IPS-18c (cell line): ENCODE results near the gene GTF3A.

Experiments
- H3K4me3 ChIP-seq: 2 replicates; pipeline ENCODE4 v1.7.0; 2013; ENCODE audit warnings: low read depth, mild to moderate bottlenecking, low read length, moderate library complexity; ENCODE audit not compliant: insufficient read depth
- H3K9me3 ChIP-seq: one replicate; pipeline ENCODE4 v1.6.1; 2013; ENCODE audit warnings: mild to moderate bottlenecking, low read length, moderate library complexity; ENCODE audit not compliant: control insufficient read depth, insufficient read depth

The GTF3A gene

DNA sequence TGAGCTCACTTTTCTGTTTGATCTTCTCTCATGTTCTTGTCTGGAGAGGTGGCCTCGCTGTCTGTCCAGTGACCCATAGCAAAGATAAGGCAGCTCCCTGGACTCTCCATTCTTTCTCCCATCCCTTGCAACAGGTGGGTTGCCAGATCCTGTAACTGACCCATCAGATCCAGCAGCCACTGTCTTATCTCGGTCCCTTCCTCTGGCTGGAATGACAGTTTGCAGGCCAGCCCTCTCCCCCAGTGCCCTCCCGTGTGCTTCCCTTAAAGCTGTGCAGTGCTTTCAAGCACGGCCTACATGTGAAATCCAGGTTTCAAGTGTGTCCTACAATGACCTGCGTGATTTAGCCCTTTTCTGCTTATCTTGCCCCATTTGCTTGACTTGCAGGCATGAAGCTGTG is 3.7 kb downstream of the GTF3A start:
- Histone ChIP-seq H3K4me3 (no peak overlapping the region), H3K9me3 (no peaks in the 10 kb centered on the region)

DNA sequence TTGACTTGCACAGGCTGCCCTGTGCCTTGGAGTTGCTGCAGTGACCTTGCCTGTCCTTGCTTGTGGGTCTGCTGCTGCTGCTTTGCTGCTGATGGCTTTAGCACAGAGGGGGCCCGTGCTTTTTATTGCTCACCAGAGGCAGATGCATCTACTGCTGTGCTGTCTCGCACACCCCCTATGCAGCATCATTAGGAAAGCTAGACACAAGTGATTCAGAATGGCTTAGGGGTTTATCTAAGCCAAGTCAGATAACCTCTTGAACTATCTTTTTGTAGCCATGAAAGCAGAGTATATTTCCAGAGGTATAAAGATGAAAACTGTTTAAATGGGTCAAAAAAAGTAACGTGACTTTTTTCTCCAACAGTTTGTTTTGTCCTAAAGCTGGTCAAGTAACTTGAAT is 7.8 kb downstream of the GTF3A start:
- Histone ChIP-seq H3K4me3 (no peak overlapping the region), H3K9me3 (peaks cover 3% of the 10 kb centered on the region)

DNA sequence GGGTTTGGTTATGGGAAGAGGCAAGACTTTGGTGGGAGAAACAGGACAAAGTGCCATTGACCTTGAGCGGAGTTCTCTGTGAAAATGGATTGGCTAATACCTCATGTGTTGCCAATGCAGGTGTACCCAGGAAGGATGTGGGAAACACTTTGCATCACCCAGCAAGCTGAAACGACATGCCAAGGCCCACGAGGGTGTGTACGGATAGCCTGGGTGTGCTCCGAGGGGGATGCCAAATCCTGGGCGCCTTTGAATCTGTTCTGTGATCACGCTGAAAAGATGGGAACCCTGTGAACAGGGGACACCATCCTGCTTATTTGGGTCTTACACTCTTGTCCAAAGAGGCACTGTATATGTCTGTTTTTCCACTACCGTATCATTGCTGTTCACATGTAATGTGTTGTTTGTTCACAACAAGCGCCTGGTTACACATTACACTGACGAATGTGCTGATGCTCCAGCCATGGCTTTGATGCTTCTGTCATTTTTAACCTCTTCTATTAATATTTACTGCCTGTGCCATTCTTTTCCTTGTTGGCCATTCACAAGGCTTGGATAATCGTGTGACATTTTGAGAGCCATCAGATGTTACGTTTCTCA is 8.3 kb downstream of the GTF3A start:
- Histone ChIP-seq H3K4me3 (no peak overlapping the region), H3K9me3 (peaks cover 3% of the 10 kb centered on the region)

DNA sequence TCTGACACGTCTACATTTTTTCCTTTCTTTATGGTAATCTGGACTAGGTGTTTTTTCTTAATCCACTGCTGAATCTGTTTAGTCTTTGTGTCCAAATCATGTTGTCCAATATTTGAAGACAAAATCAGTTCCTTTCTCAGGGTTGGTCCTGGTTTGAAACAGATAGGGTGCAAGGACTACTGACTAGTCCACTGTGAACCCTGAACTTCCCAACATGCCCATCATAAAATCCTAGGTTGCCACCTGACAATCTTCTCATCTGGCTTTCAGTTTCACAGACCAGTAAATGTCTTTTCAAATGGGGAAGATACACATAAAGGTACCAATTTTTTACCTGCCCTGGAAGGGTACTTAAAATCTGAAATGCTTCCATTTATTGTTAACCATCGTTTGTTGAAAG is 12.7 kb downstream of the GTF3A start:
- Histone ChIP-seq H3K9me3 (peaks cover 3% of the 10 kb centered on the region), H3K4me3 (no peak overlapping the region)

DNA sequence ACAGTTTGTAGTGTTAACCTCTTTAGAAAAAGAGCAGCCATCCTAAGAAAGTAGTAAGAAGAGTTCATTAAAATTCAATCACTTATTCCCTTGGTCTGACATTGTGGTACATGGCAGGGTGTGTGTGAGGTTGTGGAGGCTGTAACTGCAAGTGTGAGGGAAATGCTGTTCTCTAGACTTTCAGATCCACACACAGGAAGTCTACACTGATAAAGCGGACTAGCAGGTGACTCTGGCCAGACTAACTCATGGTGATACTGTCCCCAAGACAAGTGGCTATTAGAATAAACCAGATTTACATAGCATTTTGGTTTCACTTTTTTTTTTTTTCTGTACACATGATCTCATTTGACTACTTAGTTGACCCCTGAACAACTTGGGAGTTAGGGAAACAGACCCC is 16.0 kb downstream of the GTF3A start:
- peaks cover 3% of the 10 kb centered on the region for H3K9me3 ChIP-seq
- H3K4me3 ChIP-seq, result no peak overlapping the region

DNA sequence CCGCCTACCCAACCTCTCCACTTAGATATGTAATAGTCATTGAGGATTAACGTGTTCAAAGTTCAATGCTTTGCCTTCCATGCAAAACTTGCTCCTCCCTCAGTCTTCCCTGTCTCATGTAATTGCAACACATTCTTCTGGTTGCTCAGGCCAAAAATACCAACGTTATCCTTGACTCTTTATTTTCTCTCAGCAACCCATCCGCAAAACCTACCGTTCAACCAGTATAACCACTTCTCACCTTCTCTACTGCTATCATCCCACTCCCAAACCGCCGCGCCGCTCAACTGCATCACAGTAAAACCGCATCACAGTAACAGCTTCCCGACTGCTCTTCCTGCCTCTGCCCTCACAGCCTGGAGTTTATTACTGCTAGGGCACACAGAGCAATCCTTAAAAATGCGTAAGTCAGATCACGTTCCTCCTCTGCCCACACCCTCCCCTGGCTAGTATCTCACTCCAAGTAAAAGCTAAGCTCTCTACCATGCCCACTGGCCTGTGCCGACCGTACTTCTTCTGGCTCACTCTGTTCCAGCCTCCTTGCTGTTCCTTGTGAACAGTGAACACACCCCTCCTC is 17.7 kb downstream of the GTF3A start:
- no peak overlapping the region for H3K4me3 ChIP-seq
- peaks cover under 1% of the 10 kb centered on the region for H3K9me3 ChIP-seq

DNA sequence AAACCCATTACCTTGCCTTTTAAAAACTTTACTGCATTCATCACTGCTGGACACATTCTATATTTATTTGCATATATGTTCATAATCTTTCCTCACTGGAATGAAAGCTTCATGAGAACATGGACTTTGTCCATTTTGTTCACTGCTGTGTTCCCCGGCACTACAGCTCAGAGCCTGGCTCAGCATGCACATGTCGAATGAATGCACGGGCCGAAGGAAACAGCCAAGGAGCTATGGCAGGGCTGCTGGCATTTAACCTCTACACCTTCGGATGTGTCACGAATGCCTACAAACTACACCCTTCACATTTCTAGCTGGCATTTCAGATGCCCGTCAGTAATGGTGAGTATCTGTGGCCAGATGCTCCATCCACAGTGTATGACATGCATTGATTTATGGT is 18.4 kb downstream of the GTF3A start:
- no peak overlapping the region for H3K4me3 ChIP-seq

DNA sequence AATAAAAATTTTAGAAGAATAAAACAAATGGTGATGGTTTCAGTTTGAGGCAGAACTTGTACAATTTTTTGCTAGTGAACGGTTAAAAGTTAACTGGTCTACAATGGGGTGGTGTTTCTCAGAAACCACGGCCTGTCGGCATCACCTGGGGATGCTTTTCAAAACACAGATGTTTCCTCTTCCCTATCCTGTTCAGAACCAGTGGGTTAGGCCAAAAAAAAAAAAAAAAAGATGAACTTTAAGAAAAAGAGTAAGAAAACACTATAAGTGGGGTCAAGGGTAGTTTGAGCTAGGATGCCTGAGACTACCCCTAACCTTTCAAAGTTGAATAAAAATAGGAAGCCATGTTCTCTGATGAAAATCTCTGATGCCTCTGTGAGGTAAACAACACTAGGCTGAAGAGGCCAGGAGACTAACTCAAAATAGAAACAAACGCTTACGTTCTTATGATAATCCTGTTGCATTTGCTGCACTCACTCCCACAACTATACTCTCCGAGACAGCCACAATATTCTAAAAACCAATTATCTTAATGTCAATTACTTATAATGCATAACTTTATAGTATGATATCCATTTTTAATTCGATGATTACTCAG is 22.7 kb downstream of the GTF3A start:
- no peaks in the 10 kb centered on the region for H3K9me3 ChIP-seq
- no peak overlapping the region for H3K4me3 ChIP-seq

More for the DNA sequence above, 18.4 kb downstream of the GTF3A start:
- no peaks in the 10 kb centered on the region for H3K9me3 ChIP-seq

DNA sequence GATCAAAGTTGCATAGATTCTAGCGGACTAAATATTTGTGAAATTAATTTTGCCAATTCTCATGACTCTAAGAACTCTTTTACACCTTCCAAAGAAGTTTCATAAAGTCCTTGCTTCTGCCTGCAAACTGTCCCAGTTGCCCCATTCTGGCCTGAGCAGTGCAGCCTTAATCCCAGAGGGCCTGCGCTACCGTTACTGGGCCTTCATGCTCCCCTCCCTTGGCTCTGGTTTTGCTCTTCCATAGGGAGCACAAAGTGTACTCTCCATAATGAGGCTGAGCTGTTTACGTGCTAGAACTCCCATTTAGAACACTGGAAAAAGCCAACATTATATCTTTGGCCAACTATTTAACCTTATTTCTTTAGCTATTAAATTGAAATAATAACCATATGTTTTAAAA is 23.9 kb downstream of the GTF3A start:
- Histone ChIP-seq H3K9me3 (no peaks in the 10 kb centered on the region), H3K4me3 (no peak overlapping the region)

DNA sequence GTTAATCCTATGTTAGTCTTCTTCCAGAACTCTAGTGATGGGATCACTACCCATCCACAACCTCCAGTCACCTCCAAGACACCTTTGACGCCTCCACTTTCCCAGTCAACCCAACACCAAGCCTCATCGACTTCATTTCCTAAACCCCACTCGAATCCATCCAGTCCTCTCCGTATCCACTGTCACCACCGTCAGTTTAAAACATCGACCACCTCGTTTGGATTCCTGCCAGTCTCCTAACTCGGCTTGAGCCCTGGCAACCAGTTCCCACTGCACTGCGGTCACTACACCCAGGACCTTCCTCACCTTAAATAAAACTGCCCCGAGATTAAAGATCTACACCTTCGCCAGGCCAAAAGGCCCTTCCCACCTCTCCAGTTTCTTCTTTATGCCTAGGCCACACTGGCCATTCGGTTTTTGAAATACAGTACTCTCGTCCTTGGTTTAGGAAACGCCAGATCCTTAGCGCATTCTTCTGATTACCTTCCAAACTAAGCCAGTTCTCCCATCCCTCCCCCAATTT is 24.7 kb downstream of the GTF3A start:
- H3K4me3 ChIP-seq, result peak overlapping the region; percentile 97

DNA sequence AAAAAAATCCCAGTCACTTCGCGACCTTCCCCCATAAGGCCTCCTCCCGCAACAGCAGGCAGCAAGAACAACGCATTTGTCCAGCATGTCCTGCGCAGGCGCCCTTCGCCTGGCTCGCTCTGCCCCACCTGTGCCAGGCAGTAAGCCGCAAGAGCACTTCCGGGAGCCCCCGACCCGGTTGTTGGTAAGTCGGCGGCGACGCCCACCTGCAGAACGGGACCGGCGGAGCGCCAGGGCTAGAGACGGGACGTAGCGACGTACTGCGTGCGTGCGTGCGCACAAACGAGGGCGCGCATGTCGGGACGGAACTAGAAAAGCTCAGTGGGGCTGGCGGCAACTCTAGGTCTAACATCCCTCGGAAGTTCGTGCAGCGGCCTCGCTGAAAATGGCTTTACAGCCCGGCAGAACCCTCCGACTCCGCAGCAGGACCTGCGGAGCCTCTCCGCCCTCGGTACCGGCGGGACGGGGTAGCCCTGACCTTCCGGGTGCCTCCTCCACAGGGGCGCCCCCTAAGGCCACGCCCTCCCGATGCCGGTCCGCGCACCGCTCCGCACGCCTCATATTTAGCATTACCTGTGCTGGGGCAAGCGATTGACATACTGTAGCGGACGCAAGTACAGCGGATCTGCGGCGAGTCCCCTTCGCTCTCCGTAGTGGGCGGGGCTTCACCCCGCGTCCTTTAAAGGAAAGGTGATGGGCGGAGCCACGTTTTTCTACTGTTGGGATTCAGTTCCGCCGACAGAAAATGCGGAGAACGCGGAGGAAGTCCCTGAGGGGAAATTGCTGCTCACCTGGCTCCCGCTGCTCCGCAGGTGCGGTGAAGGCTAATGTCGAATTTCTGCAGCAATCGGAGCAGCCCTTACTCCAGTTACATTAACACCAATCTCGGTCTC is 25.8 kb downstream of the GTF3A start, which contains the start of gene MTIF3:
Gene MTIF3, minus strand, starts transcription at position 629 of the 893 bp plus-strand sequence. CDS start 10,116 bp downstream, outside the sequence.
- H3K4me3 ChIP-seq, result peak within 1 kb of the TSS; percentile 97
- H3K9me3 ChIP-seq, result no peaks in the 10 kb centered on the region

More for the DNA sequence above, 24.7 kb downstream of the GTF3A start:
- H3K9me3 ChIP-seq, result no peaks in the 10 kb centered on the region

DNA sequence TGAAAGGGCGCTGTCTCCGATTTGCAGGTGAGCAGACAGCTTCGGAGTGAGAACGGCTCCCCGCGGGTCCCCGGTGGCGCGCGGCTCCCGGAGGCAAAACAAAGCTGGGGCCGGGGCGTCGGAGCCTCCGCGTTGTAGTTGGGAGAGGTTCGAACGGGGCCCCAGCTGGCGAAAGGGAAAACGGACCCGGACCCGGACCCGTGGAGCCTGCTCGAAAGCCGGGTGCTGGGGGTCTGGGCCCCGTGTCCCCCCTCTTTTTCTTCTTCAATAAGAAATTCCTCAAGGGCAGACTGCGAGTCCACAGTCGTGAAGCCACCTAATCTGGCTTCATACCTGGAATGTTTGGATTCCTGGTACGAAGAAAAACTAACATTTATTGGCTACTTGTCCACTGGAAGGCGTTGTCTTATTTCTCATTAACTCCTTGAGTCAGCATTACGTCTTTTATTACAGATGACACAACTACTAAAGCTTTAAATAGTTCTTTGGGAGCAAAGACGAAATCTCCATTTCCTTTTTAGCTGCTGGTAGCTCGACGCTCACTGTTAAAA is 26.6 kb downstream of the GTF3A start:
- Histone ChIP-seq H3K4me3 (peak overlapping the region; percentile 97), H3K9me3 (no peaks in the 10 kb centered on the region)

DNA sequence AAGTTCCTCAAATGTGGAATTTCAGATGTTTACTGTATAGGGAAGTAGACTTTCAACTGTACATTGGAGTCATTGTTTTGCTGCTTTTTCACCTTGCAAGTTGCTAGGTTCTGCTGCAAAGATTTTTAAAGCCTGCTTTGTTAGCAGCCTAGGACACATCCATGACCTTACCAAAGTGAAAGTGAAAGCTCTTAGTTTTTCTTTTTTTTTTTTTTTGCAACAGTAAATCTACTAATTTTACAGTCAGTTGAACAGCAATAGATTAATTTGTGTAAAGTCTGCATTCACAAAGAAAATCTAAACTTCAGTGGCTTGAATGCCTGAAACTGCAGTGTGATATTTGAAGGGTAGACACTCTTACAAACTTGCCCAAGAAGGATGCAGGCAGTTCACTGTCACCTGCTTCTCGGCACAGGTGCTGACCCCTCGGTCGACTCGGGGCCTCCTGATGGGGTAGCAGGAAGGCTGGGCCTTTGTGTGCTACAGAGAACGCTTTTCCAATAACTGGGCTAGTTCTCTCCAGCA is 31.0 kb downstream of the GTF3A start:
- no peak overlapping the region for H3K4me3 ChIP-seq

DNA sequence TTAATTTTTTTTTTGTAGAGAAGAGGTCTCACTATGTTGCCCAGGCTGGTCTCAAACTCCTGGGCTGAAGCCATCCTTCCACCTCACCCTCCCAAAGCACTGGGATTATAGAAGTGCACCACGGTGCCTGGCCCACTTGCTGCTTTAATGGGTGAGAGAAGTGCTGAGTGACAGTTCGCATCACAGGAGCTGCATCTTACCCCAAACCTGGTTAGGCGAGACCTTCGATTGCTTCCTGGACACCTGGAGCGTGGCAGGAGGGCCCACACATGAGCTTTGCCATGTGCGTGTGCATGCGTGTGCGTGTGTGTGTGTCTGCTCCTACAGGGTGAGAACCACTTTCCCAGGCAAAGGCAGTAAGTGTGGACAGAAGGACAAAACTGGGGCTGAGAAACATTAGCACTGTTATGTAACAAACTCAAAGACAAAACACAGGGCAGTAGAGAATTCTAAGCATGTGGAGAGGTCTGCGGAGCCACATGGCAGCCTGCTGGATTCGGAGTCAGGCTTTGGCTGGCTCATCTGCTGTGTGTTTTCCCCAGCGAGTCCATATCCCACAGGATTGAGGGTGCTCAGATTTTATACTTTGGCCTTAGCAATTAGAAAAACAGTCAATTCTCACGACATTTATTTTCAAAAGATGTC is 37.6 kb downstream of the GTF3A start:
- H3K9me3 ChIP-seq, result no peaks in the 10 kb centered on the region
- no peak overlapping the region for H3K4me3 ChIP-seq

More for the DNA sequence above, 31.0 kb downstream of the GTF3A start:
- no peaks in the 10 kb centered on the region for H3K9me3 ChIP-seq

DNA sequence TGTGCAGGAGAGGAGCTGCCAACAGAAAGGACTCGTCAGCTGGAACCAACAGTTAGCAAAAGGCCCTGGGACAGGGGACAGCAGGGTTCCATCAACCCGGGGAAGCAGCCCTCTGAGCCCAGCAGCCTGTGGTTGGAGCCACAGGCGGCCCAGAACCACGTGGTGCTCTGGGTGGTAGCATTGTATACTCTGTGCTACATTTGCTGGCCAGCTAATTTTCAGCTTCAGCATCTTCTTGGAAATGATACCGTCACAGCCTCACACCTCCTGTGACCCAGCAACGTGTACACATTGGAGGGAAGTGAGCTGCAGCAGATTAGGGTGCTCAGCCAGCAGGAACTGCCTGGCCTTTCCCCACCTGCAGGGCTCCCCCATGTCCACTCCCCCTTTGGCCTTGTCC is 39.1 kb downstream of the GTF3A start:
- H3K9me3 ChIP-seq, result no peaks in the 10 kb centered on the region
- no peak overlapping the region for H3K4me3 ChIP-seq

DNA sequence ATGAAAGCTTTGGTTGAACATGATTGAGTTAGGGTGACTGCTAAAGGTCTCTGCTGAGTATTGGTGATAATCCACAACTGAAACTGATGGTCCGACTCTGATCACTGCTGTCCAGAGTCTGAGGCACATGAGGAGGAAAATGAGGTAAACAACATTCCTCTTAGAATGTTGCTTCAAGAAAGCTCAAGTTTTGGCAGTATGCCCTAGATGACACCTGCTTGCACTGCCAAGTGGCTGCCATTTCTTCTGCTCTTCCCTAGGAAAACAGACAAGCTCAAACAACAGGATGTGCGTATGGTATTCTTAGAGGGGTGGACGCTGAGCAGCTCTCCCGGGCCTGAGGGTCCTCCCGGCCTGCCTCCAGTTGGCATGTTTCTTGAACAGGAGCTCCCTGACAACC is 41.2 kb downstream of the GTF3A start:
- H3K4me3 ChIP-seq, result no peak overlapping the region
- peaks cover 2% of the 10 kb centered on the region for H3K9me3 ChIP-seq

DNA sequence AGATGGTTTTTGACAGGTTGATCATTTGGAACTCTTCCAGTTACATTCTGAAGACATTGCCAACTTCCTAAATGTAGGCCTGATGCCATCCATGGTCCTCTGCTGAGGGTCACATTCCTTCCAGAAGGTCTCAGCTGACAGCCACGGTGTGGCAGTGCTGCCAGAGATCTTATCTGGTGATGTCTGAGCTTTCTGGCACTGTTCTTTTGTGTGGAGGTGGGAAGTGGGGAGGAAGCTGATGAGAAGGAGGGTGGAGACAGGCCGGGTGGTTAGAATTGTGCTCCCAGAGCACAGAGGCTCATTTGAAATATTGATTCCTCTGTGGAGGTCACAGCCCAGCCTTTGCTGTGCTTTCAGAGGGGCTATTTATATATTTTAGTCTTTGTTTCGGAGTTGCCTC is 42.1 kb downstream of the GTF3A start:
- H3K9me3 ChIP-seq, result peaks cover 2% of the 10 kb centered on the region
- no peak overlapping the region for H3K4me3 ChIP-seq
